Coronary artery (tissue), 2 donors: ENCODE results near the gene NPR2.

Source experiments
- DNase-seq: peaks from one replicate; pipeline ENCODE4 v3.0.0-alpha.2; 2017; ENCODE audit warnings: low spot score
- H3K27ac ChIP-seq, 2 donors: fragments of 200-600 bp; sonication (generic); one replicate each; pipeline ENCODE4 v1.5.1; 2016 to 2019
- H3K4me3 ChIP-seq: fragments of 200-600 bp; sonication (generic); 2 replicates; pipeline ENCODE4 v1.5.1; 2016; ENCODE audit warnings: mild to moderate bottlenecking, moderate library complexity
- CTCF ChIP-seq: fragments of 200-600 bp; sonication (generic); IDR thresholded peaks from one replicate; pipeline ENCODE4 v1.5.1; 2019; ENCODE audit warnings: antibody characterized with exemption

NPR2 gene

GRCh38 chr9:35760651-35761050, 30.7 kb upstream of the NPR2 start:
- TF ChIP-seq CTCF = no peak
- peak overlapping the region in 1 of 2 donors; percentile 38 for H3K27ac ChIP-seq
- H3K4me3 ChIP-seq = no peak overlapping the region
- DNase-seq = no peak

GRCh38 chr9:35763181-35763580, 28.2 kb upstream of the NPR2 start:
- no peak overlapping the region for H3K4me3 ChIP-seq
- H3K27ac ChIP-seq = no peak overlapping the region
- TF ChIP-seq CTCF = no peak
- DNase-seq = no peak

- no peak for TF ChIP-seq CTCF
- H3K4me3 ChIP-seq = no peak overlapping the region
- no peak for DNase-seq
- no peak overlapping the region for H3K27ac ChIP-seq
These were observed 27.6 kb upstream of the NPR2 start for GRCh38 chr9:35763803-35764202.

- DNase-seq = no peak
- TF ChIP-seq CTCF = no peak
- Histone ChIP-seq H3K27ac (no peak overlapping the region), H3K4me3 (no peak overlapping the region)
These were observed 24.4 kb upstream of the NPR2 start for GRCh38 chr9:35766997-35767396.

- TF ChIP-seq CTCF = no peak
- Histone ChIP-seq H3K27ac (no peak overlapping the region), H3K4me3 (no peak overlapping the region)
- DNase-seq = no peak
These were observed 23.9 kb upstream of the NPR2 start for GRCh38 chr9:35767458-35767857.

- Histone ChIP-seq H3K27ac (no peak overlapping the region), H3K4me3 (no peak overlapping the region)
- TF ChIP-seq CTCF = no peak
- no peak for DNase-seq
These were observed 21.6 kb upstream of the NPR2 start for GRCh38 chr9:35769763-35770162.

GRCh38 chr9:35771075-35771433, 20.3 kb upstream of the NPR2 start:
- DNase-seq = no peak
- H3K4me3 ChIP-seq = peak overlapping the region; percentile 29
- H3K27ac ChIP-seq = peak overlapping the region; percentile 39 to 41
- TF ChIP-seq CTCF = no peak
